HepG2 (cell line): ENCODE results near the gene FTL. TPM values are rescaled to one million over a fixed set of nuclear protein-coding genes. Genes with fewer than 3 reads are reported as not detected.

Source experiments
- CREB1 ChIP-seq, 2 experiments: fragments of 450-650 bp in 1 of 2; IDR thresholded peaks; 2 replicates each; pipeline ENCODE4 v1.6.1; 2016 to 2017; ENCODE audit warnings: control low read depth in 1 of 2, mild to moderate bottlenecking in 1 of 2, missing compliant biosample characterization in 1 of 2, missing genetic modification characterization in 1 of 2
- DMAP1 ChIP-seq: IDR thresholded peaks from 2 replicates; pipeline ENCODE4 v1.6.1; 2016
- ELF1 ChIP-seq: sonication (generic); formaldehyde crosslinking; IDR thresholded peaks from 2 replicates; pipeline ENCODE4 v1.4.0; 2020; ENCODE audit warnings: missing genetic modification reagents
- HCFC1 ChIP-seq: fragments of 150-350 bp; IDR thresholded peaks from 2 replicates; pipeline ENCODE4 v1.6.1; 2014; ENCODE audit warnings: low read depth, low read length
- KDM2A ChIP-seq: sonication (generic); formaldehyde crosslinking; IDR thresholded peaks from 2 replicates; pipeline ENCODE4 v1.4.0; 2020; ENCODE audit warnings: low read depth, missing genetic modification reagents, borderline replicate concordance
- KLF9 ChIP-seq: IDR thresholded peaks from 2 replicates; pipeline ENCODE4 v1.6.1; 2016; ENCODE audit warnings: low read depth
- MED8 ChIP-seq: sonication (generic); formaldehyde crosslinking; IDR thresholded peaks from 2 replicates; pipeline ENCODE4 v1.8.1; 2023; ENCODE audit warnings: mild to moderate bottlenecking, missing genetic modification reagents; ENCODE audit not compliant: insufficient replicate concordance
- NPAS2 ChIP-seq: sonication (generic); formaldehyde crosslinking; IDR thresholded peaks from 2 replicates; pipeline ENCODE4 v1.8.0; 2022; ENCODE audit warnings: mild to moderate bottlenecking, missing genetic modification reagents, borderline replicate concordance
- PITX1 ChIP-seq: sonication (generic); formaldehyde crosslinking; IDR thresholded peaks from 2 replicates; pipeline ENCODE4 v1.5.1; 2020; ENCODE audit warnings: mild to moderate bottlenecking, missing genetic modification reagents
- PPARG ChIP-seq: conservative IDR thresholded peaks from 2 replicates; pipeline ENCODE4 v1.6.1; 2016; ENCODE audit warnings: missing biosample characterization, missing genetic modification reagents
- SOX5 ChIP-seq: IDR thresholded peaks from 2 replicates; pipeline ENCODE4 v1.6.1; 2016; ENCODE audit warnings: borderline replicate concordance
- TP53 ChIP-seq: sonication (generic); formaldehyde crosslinking; conservative IDR thresholded peaks from 2 replicates; pipeline ENCODE4 v1.4.0; 2020; ENCODE audit warnings: missing genetic modification reagents
- TRAFD1 ChIP-seq: sonication (generic); formaldehyde crosslinking; IDR thresholded peaks from 2 replicates; pipeline ENCODE4 v1.5.1; 2020; ENCODE audit warnings: missing genetic modification reagents, mild to moderate bottlenecking, borderline replicate concordance
- ZC3H13 ChIP-seq: sonication (generic); formaldehyde crosslinking; IDR thresholded peaks from 2 replicates; pipeline ENCODE4 v1.8.1; 2023; ENCODE audit warnings: mild to moderate bottlenecking, missing genetic modification reagents, moderate library complexity
- ZFX ChIP-seq: sonication (generic); formaldehyde crosslinking; IDR thresholded peaks from 2 replicates; pipeline ENCODE4 v1.4.0; 2020; ENCODE audit warnings: mild to moderate bottlenecking, low read depth, missing genetic modification reagents, moderate library complexity
- ZMYM3 ChIP-seq: sonication (generic); formaldehyde crosslinking; IDR thresholded peaks from 2 replicates; pipeline ENCODE4 v1.5.1; 2020; ENCODE audit warnings: mild to moderate bottlenecking, missing genetic modification reagents
- ZNF136 ChIP-seq: sonication (generic); formaldehyde crosslinking; IDR thresholded peaks from 2 replicates; pipeline ENCODE4 v1.8.1; 2022; ENCODE audit warnings: low read depth, mild to moderate bottlenecking, moderate library complexity, missing genetic modification reagents
- ZNF382 ChIP-seq: sonication (generic); formaldehyde crosslinking; IDR thresholded peaks from 2 replicates; pipeline ENCODE4 v1.5.0; 2020; ENCODE audit warnings: missing genetic modification reagents, mild to moderate bottlenecking, borderline replicate concordance
- ZNF574 ChIP-seq: sonication (generic); formaldehyde crosslinking; IDR thresholded peaks from 2 replicates; pipeline ENCODE4 v1.4.0; 2020; ENCODE audit warnings: missing genetic modification reagents
- ZNF597 ChIP-seq: sonication (generic); formaldehyde crosslinking; IDR thresholded peaks from 2 replicates; pipeline ENCODE4 v1.5.0; 2020; ENCODE audit warnings: missing genetic modification reagents
- ZNF639 ChIP-seq: conservative IDR thresholded peaks from 2 replicates; pipeline ENCODE4 v1.6.1; 2018; ENCODE audit warnings: missing genetic modification reagents
- ZNF746 ChIP-seq: sonication (generic); formaldehyde crosslinking; IDR thresholded peaks from 2 replicates; pipeline ENCODE4 v1.8.0; 2022; ENCODE audit warnings: mild to moderate bottlenecking, missing genetic modification reagents
- ZSCAN22 ChIP-seq: sonication (generic); formaldehyde crosslinking; IDR thresholded peaks from 2 replicates; pipeline ENCODE4 v1.4.0; 2020; ENCODE audit warnings: mild to moderate bottlenecking, missing genetic modification reagents
- ZSCAN29 ChIP-seq: sonication (generic); formaldehyde crosslinking; conservative IDR thresholded peaks from 2 replicates; pipeline ENCODE4 v1.4.0; 2020; ENCODE audit warnings: mild to moderate bottlenecking, missing genetic modification reagents
- polyA plus RNA-seq, 8 experiments: library from polyadenylated mRNA; depleted of rRNA in 3 of 8; stranded (reverse) in 7 of 8; unstranded in 1 of 8; fragments of >200 nt; fragmentation: Illumina TruSeq in 4 of 8; extraction: Trizol in 4 of 8; gene quantifications; 2 replicates each; pipeline versions ENCODE4 v1.2.1 to v1.2.3, GENCODE V29; 2011 to 2016; ENCODE audit warnings: low read depth in 4 of 8, missing spikeins in 1 of 8, mixed read lengths in 1 of 8; ENCODE audit not compliant: insufficient read depth in 1 of 8
- total RNA-seq, 5 experiments: library from RNA; depleted of rRNA; stranded (reverse); fragments of >200 nt; fragmentation: Illumina TruSeq; extraction: Trizol; gene quantifications; 2 replicates each; pipeline ENCODE4 v1.2.3, GENCODE V29; 2016; ENCODE audit warnings: low read depth in 1 of 5

FTL gene
- total and polyA plus RNA-seq, 2 of the 13 experiments (the other 11 are each of a cell fraction or from before 2014, with no cell fraction given) = 2,721 to 8,800 TPM

- no peak for TF ChIP-seq TRAFD1 (CRISPR knock-in tag)
- TF ChIP-seq ZMYM3 (CRISPR knock-in tag) = no peak
- TF ChIP-seq ZC3H13 (CRISPR knock-in tag) = no peak
- no peak for TF ChIP-seq ZSCAN22
- no peak for TF ChIP-seq TP53 (CRISPR knock-in tag)
- no peak for TF ChIP-seq ZNF746 (CRISPR knock-in tag)
- TF ChIP-seq HCFC1 = peak; percentile 70
- TF ChIP-seq NPAS2 = no peak
- TF ChIP-seq ZNF382 (CRISPR knock-in tag) = no peak
- TF ChIP-seq PITX1 = no peak
- TF ChIP-seq ZNF597 = no peak
- TF ChIP-seq ZNF574 (CRISPR knock-in tag) = peak; percentile 64
- no peak for TF ChIP-seq KLF9 (CRISPR knock-in tag)
- no peak for TF ChIP-seq KDM2A (CRISPR knock-in tag)
- no peak for TF ChIP-seq SOX5 (CRISPR knock-in tag)
- TF ChIP-seq PPARG (CRISPR knock-in tag) = no peak
- TF ChIP-seq ZSCAN29 (CRISPR knock-in tag) = no peak
- TF ChIP-seq ELF1 (CRISPR knock-in tag) = 0 out of 2 replicates have a peak, but pooled peaks have one; percentile 34
- no peak for TF ChIP-seq DMAP1 (CRISPR knock-in tag)
- no peak for TF ChIP-seq ZNF136 (CRISPR knock-in tag)
- no peak for TF ChIP-seq ZFX (CRISPR knock-in tag)
- TF ChIP-seq MED8 (CRISPR knock-in tag) = no peak
- TF ChIP-seq CREB1 (IDR thresholded peaks at IDR 0.05) = no peak
- TF ChIP-seq CREB1 (CRISPR knock-in tag; IDR thresholded peaks at IDR 0.05) = no peak
- no peak for TF ChIP-seq ZNF639 (CRISPR knock-in tag)
Measured at GRCh38 chr19:48975947-48976847, 11.1 kb downstream of the FTL start (continued).
